Measurements from ENCODE around the gene LORICRIN. TPM values are rescaled to one million over a fixed set of nuclear protein-coding genes. Genes with fewer than 3 reads are reported as not detected.

Gene LORICRIN, protein sequence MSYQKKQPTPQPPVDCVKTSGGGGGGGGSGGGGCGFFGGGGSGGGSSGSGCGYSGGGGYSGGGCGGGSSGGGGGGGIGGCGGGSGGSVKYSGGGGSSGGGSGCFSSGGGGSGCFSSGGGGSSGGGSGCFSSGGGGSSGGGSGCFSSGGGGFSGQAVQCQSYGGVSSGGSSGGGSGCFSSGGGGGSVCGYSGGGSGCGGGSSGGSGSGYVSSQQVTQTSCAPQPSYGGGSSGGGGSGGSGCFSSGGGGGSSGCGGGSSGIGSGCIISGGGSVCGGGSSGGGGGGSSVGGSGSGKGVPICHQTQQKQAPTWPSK
- total RNA-seq (2014; rRNA removed; shearing (Covaris generic)) = not detected in 2 replicates

DNA sequence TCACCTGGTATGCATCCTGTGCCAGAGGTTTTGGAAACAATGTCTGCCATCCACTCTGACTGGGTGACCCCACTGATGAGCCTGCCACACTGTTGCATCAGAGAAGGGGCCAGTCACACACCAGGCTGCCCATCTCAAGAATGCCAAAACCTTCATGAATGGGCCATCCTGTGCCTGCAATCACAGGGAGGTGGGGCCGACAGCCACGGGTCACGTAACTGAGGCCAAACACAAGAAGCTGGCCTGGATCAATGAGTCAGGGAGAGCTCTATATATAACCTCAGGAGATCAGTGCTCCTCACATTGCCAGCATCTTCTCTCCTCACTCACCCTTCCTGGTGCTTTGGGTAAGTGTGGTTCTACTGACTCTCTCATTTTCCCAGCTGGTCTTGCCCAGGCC, at the start of gene LORICRIN:
LORICRIN (plus strand) TSS at position 301 of the 400 bp plus-strand sequence. CDS start 1,263 bp downstream, outside the sequence.
- DNase-seq (ENCODE audit: low spot score) = no peak

DNA sequence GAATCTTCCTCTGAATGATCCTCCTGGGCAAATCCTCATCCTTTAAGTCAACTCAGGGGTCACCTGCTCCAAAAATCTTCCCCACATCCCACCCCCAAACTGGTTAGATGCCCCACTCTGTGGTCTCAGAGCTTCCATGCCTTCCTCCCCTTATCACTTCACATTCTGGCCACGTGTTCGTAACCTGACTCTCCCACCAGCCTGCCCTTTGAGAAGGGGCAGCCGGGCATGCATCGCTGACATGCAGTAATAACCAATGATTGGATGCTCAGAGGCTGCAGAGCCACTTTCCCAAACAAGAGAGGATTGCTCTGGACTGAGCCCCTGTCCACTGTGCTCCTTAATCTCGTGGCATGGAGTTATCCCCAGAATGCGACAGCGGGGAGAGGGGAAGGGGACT, 49.3 kb upstream of the LORICRIN start:
- DNase-seq (ENCODE audit: low spot score) = no peak

DNA sequence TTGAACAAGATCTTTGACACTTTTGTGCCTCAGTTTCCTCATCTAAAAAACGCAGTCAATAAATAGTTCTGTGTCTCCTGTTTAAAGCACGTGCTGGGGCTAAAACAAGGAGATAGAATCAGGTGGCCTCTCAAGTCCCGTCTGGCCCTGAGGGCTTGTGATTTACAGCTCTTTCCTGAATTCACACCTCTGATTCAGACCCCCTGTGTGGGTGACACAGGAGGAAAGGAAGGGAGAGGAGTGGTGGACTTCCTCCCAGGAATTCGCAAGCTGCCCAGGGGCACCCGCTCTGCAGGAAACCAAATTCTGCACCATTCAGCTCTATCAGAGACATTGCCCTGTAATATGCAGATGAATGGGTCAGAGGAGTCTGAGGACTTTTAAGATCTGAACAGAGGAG, 47.3 kb upstream of the LORICRIN start:
- no peak for DNase-seq (ENCODE audit: low spot score)

DNA sequence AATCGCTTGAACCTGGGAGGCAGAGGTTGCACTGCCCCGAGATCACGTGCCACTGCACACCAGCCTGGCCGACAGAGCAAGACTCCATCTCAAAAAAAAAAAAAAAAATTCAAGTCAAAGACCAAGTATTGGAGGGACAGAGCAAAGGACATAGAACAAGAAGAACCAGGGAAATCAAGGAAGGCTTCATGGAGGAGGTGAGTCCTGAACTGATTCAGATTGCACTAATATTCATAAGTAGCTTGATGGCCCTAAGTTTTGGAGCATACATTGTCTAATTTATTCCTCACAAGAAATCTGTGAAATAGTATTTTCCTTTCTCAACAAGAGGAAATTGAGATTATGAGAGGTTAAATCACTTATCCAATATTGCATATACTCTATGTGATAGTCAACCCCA, 46.0 kb upstream of the LORICRIN start:
- no peak for DNase-seq (ENCODE audit: low spot score)

DNA sequence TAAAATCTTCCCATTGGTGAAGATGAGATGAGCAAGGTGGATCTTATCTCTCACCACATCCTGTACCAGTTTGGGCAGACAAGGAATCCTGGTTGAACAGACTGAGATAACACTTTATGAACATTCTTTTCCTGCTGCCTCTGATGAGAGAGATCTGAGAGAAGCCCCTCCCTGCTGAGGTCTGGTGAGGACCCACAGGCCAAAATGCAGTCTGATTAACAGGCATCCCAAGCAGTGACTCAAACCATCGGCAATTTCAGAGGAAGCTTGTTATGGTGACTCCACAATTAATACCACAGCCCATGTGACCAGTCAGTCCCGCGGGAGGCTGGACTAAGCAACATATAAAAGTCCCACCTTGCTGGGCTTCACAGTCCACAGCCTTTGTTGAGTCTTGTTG, 42.3 kb upstream of the LORICRIN start, which contains the start of gene PRR9:
PRR9 (plus strand) TSS at position 373 of the 400 bp plus-strand sequence. CDS start 561 bp downstream, outside the sequence.
- DNase-seq (ENCODE audit: low spot score) = peak; percentile 67

DNA sequence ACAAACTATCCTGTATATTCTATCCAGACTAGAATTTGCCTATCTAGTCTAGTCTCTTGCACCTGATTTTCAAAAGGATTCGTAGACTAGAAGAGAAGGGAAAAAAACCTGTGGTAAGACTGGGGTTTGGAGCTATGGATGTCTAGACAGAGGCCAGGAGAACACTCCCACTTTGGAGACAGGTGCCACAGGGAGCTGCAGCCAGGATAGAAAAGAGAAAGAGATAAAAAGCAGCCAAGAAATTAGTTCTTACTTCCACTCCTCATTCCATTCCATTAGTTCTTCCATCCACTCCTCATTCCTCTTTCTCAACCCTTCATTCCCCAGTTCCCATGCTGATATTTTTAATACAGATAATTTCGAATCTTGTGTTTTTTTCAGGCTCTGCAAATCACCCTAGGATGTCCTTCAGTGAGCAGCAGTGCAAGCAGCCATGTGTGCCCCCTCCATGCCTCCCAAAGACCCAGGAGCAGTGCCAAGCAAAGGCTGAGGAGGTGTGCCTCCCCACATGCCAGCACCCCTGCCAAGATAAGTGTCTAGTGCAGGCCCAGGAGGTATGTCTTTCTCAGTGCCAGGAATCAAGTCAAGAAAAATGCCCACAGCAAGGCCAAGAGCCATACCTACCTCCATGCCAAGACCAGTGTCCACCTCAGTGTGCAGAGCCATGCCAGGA, 41.6 kb upstream of the LORICRIN start:
- DNase-seq (ENCODE audit: low spot score) = no peak

DNA sequence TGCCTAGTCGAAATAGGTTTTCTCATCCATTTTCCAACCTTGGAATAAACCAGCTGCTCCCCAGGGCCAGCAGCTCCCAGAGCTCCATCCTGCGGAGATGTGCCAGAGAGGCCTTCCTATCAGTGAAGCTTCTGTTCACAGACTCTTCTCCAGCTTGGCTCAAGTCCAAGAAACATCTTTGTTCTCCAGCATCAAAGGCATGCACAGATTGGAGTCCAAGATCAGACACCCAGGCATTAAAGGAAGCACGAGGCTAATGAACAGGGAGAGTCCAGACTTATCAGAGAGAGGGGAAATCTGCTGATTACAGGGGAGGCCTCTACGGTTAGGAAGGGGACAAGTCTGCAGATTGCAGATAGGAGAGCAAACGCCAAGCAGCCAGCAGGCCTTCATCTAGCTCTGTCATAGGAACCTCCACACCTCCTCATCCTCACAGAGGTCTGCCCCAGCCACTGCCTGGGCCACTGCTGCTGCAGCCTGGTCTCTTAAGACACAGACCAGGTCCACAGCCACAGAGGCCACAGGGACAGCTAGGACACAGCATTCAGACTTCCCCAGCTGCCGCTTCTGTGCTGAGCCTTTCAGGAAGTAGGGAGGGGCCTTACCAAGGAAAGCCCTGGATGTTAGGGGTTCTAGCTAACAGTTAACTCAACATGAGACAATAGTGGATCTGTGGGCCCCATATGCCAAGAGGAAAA, 38.7 kb upstream of the LORICRIN start:
- DNase-seq (ENCODE audit: low spot score) = no peak

DNA sequence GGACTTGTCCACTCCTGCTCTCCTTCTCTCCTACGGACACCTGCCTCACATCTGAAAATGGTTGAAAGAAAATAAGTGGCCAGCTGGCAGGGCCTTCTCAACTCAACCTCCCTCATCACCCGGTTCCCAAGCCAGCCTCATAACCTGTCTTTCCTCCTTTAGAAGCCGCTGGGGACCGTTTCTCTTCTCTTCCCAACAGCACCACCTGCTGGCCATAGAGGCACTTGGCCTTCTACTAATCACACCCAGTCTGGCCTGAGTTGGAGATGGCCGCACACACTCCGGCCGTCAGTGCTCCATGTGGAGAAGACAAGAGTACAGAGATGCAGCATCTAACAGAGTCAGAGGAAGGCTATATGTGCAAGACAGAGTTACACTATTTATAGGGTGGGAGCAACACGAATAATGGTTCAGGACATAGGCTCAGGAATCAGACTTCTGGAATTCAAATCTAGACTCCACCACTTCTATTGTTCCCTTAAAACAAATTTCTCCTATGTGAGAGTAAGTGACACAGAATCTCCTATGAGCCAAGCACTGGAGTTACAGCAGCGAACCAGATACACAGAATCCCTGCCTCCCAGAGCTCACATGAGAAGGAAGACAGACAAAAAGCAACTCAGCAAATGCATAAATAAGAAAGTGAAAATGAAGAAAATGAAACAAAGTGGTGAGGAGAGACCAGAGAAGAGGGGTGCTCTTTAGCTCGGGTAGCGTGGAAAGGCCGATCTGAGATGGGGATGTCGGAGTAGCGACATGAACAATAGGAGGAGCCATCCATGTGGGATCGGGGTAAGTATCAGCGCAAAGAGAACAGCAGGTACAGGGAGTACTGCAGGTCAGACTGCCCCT, 36.2 kb upstream of the LORICRIN start:
- DNase-seq (ENCODE audit: low spot score) = peak; percentile 71

DNA sequence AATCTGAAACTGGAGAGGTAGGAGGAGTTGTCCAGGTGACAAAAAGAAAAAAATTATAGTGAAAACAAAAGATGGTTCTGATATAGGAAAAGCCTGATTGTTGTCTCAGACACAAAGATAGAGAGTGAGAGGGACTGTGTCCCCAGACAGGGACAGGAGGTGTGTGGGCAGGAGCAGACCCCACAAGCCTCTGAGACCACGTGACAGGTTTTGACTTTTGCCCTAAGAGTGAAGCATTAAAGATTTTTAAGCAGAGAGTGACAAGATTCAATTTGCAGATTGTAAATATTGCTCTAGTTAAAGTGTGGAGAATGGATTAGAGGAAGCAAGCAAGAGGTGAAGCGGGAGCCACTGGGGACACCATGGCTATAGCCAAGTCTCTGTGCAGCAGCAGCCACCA, 31.7 kb upstream of the LORICRIN start:
- no peak for DNase-seq (ENCODE audit: low spot score)

DNA sequence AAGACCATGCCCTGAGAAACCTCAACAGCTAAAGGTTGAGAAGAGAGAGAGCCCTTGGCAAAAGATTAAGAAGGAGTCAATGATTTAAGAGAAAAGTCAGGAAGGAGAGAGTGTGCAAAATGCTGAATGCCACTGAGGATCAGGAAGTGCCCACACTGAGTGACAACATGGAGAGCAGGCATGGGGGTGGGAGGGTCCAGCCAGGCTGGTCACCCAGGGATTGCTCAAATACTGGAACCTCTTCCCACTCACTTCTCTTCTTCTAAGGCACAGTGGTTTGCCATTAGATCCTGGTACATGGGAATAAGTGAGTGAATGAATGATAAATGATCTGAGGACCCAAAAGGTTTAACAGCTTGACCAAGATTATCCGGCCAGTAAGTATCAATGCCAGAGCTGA, 31.0 kb upstream of the LORICRIN start:
- no peak for DNase-seq (ENCODE audit: low spot score)

DNA sequence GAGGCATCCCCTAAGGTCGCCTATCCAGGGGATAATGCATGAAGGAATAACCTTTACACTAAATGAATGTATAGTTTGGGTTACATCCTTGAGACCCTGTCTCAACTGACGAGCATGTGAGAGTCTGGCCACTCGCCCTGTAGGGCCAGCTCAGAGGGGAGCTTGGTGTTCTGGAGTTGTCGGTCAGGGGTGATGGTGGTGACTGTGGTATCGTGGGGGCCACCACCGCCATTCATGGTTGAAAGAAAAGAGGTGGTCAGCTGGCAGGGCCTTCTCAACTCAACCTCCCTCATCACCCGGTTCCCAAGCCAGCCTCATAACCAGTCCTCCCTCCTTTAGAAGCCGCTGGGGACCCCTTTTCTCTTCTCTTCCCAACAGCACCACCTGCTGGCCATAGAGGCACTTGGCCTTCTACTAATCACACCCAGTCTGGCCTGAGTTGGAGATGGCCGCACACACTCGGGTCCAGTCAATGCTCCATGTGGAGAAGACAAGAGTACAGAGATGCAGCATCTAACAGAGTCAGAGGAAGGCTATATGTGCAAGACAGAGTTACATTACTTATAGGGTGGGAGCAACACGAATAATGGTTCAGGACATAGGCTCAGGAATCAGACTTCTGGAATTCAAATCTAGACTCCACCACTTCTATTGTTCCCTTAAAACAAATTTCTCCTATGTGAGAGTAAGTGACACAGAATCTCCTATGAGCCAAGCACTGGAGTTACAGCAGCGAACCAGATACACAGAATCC, 30.2 kb upstream of the LORICRIN start:
- DNase-seq (ENCODE audit: low spot score) = peak; percentile 25

DNA sequence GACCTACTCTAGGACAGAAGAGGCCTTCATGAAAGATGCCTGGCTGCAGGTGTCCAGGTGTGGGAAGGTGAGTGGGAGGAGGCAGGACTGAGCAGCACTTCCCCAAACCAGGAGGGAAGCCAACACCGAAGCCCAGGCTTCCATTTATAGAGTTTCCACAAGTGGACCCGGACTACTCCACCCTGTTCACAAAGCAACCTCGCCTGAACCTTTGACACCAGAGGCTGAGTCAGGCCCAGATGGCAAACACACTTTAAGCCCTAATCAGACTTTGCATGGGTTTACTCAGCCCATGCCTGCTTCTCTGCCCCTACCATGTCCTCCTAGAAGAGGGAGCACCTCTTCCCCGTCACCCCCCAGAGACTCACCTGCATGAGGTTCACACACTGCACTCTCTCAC, 28.1 kb upstream of the LORICRIN start:
- DNase-seq (ENCODE audit: low spot score) = no peak

DNA sequence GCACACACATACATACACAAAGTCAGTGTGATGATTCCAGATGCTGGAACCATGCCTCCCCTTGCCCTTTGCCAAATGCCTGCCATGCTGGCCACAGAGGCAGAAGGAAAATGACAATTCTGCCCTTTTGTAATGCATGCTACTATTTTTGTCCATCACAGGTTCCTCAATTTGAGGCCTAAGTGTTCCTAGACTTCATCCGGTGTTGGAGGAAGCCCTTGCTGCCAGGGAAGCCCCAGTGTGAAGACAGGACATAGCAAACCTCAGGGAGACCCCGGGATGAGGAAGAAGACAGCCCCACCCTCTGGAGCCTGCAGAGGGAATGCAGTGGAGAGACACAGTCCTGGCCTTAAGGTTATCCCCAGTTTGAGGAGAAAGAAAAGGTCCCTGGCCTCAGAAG, 27.7 kb upstream of the LORICRIN start:
- no peak for DNase-seq (ENCODE audit: low spot score)

DNA sequence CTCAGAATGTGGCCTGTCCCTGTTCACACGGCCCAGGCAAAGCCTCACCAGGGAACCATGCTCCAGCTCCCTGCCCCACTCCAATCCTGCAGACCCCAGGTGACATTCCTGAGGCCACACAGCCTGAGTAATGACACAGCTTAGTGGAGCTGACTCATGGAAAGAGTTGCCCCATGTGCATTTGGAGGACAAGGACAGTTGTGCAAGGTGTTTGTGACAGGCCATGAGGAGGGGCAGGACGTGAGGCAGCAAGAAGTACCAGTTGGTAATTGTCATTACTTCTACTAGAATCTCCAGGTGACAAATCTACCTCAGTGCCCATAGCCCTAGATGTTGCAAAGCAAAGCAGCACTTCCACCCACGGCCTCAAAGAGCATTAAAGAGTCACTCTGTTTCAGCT, 26.9 kb upstream of the LORICRIN start:
- no peak for DNase-seq (ENCODE audit: low spot score)

DNA sequence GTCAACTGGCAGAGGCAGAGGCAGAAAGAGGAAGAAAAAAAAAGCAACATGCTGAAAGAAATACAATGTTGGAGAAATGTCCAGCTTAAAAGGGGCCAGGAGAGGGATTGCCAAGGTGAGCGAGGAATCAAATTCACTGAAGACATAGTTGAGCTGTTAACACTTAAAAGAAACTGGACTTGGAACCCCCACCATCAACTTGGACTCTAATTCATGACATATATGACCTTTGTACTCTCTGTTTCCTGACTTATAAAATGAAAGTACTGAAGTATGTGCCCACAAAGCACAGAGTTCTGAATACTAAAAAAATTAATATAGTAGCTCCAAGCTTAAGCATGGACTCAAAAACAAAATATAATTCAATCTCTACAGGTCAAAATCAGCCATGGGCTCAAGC, 26.0 kb upstream of the LORICRIN start:
- no peak for DNase-seq (ENCODE audit: low spot score)

DNA sequence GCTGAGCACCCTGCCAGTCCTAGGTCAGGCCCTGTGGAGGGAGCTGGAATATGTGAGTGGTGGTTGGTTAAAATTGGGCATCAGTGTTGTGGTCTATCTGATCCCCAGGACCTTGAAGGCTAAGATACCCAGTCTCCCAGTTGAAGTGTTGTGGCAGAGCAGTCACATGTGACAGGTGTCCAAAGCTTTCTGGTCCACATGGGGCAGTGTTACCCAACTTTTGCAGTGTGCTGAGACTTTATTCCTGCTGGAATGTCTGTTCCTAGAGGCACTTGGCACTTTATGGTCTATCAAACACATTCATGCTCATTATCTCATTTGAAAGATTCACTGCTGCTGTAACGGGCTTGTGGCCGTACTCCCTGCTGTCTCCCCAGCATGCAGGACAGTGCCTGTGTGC, 21.0 kb upstream of the LORICRIN start:
- peak; percentile 16 for DNase-seq (ENCODE audit: low spot score)

DNA sequence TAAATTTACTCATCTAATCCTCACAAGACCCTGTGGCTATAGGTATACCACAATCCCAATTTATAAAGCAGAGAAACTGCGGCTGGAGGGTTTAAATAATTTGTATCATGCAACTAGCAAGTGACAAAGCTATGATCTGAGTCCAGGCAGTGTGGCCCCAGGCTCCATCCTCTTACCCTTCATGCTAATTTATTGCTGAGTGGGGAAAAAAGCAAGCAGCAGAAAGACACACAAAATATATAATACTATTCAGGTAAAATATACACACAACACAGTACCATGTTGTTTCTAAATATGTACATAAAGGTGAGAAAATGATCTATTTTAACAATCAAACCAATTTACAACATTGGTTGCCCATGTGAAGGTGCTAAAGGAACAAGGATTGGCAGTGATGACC, 17.3 kb upstream of the LORICRIN start:
- no peak for DNase-seq (ENCODE audit: low spot score)

DNA sequence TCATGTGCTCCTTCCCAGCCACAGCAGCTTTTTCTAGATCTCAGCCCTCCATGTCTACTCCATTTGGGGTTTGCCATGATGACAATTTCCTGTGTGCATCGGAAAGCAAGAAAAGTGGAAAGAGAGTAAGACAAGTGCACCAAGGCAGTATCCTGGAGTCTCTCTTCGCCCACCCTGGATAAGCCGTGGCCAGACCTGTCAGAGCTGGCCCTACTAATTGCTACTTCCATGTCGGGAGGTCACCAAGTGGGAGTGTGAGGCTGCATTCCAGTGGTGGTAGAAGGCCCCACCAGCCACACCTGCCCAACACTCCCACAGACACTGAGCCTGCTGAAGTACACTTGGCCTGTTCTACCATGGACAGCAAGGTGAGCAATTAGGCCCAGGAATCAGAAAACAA, 14.0 kb upstream of the LORICRIN start:
- no peak for DNase-seq (ENCODE audit: low spot score)

DNA sequence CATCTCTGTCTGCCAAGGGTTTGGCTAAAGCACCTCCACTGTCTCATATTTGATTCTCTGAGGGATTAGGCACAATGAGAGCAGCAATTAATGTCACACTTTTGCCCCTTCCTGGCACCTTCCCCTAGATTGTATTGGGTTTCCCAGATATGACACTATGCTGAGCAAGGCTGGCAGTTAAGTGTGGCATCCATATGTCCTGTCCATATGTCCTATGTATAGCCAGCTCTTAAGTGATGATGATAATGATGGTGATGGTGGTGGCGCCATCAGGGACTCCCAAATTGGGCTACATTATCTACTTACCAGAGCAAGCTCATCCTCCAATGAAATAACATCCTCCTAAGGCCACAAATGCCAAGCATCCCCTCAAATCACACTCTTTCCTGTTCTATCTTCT, 13.5 kb upstream of the LORICRIN start:
- no peak for DNase-seq (ENCODE audit: low spot score)

DNA sequence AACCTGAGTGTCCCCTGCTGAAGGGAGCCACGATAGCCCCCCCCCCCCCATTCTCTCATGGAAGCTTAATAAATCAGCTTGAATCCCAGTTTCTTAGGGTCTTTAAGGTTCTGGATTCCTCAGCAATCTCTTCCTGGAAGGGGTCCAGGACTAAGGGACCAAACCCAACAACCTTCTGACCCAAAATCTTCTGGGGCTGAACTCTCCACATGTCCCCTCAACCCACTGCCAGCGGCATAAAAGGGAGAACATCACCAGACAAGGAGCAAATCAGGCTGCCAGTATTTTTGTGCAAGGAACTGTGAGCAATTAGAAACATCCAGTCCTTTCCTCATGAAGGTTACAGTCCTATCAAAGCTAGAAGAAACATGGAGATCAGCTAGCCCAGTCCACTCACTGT, 12.7 kb upstream of the LORICRIN start:
- DNase-seq (ENCODE audit: low spot score) = no peak
